Mononuclear cell (primary cell): ENCODE data around the gene SPATS1. TPM values are rescaled to one million over a fixed set of nuclear protein-coding genes. Genes with fewer than 3 reads are reported as not detected.
"Not testable (repeated sequence)": the region's sequence is repeated elsewhere in the genome, so short reads cannot be mapped to it uniquely, and the experiment has no call there.

Source experiments
- H3K27me3 ChIP-seq: 2 replicates; pipeline ENCODE4 v1.6.0; 2011; ENCODE audit warnings: low read length, control low read depth; ENCODE audit not compliant: insufficient read depth
- H3K4me1 ChIP-seq: 2 replicates; pipeline ENCODE4 v1.5.1; 2011; ENCODE audit warnings: mild to moderate bottlenecking, low read length, control low read depth; ENCODE audit not compliant: insufficient read depth
- H3K4me3 ChIP-seq: 2 replicates; pipeline ENCODE4 v1.5.1; 2011; ENCODE audit warnings: mild to moderate bottlenecking, low read length, moderate library complexity
- H3K9me3 ChIP-seq: 2 replicates; pipeline ENCODE4 v1.5.1; 2011; ENCODE audit warnings: low read depth, mild to moderate bottlenecking, control low read depth, low read length
- total RNA-seq: library from RNA; depleted of rRNA; stranded (reverse); fragments of >200 nt; gene quantifications from one replicate; pipeline ENCODE4 v1.2.3, GENCODE V29; 2012

The SPATS1 gene
- total RNA-seq, 1 donor: not detected

- Histone ChIP-seq H3K9me3 (no peaks in the 10 kb centered on the region), H3K4me3 (no peak overlapping the region), H3K27me3 (peaks cover 6% of the 10 kb centered on the region), H3K4me1 (no peaks in the 10 kb centered on the region)
These were observed 7.6 kb downstream of the SPATS1 start for GRCh38 chr6:44349904-44350649.

GRCh38 chr6:44350650-44350994 is 8.2 kb downstream of the SPATS1 start:
- H3K9me3 ChIP-seq, H3K4me3 ChIP-seq, H3K27me3 ChIP-seq, H3K4me1 ChIP-seq: not testable (repeated sequence)

- no peak overlapping the region for H3K4me3 ChIP-seq
- no peaks in the 10 kb centered on the region for H3K9me3 ChIP-seq
- no peaks in the 10 kb centered on the region for H3K4me1 ChIP-seq
- H3K27me3 ChIP-seq: no peaks in the 10 kb centered on the region
These were observed 9.8 kb downstream of the SPATS1 start for GRCh38 chr6:44352259-44352658.

- Histone ChIP-seq H3K4me1 (no peaks in the 10 kb centered on the region), H3K27me3 (no peaks in the 10 kb centered on the region), H3K4me3 (no peak overlapping the region), H3K9me3 (no peaks in the 10 kb centered on the region)
These were observed 10.9 kb downstream of the SPATS1 start for GRCh38 chr6:44353336-44353735.

GRCh38 chr6:44355640-44356039 is 13.2 kb downstream of the SPATS1 start:
- no peaks in the 10 kb centered on the region for H3K9me3 ChIP-seq
- H3K4me1 ChIP-seq: no peaks in the 10 kb centered on the region
- H3K4me3 ChIP-seq: no peak overlapping the region
- H3K27me3 ChIP-seq: peaks cover 3% of the 10 kb centered on the region

- H3K27me3 ChIP-seq: peaks cover 3% of the 10 kb centered on the region
- H3K4me3 ChIP-seq: no peak overlapping the region
- H3K9me3 ChIP-seq: no peaks in the 10 kb centered on the region
These were observed 14.0 kb downstream of the SPATS1 start for GRCh38 chr6:44356487-44356886.

GRCh38 chr6:44359973-44360372 is 17.5 kb downstream of the SPATS1 start:
- Histone ChIP-seq H3K4me1 (no peaks in the 10 kb centered on the region), H3K9me3 (no peaks in the 10 kb centered on the region), H3K4me3 (no peak overlapping the region), H3K27me3 (peaks cover 3% of the 10 kb centered on the region)

More at GRCh38 chr6:44356487-44356886, 14.0 kb downstream of the SPATS1 start:
- no peaks in the 10 kb centered on the region for H3K4me1 ChIP-seq

- no peaks in the 10 kb centered on the region for H3K9me3 ChIP-seq
- no peak overlapping the region for H3K4me3 ChIP-seq
- no peaks in the 10 kb centered on the region for H3K4me1 ChIP-seq
- H3K27me3 ChIP-seq: peaks cover 3% of the 10 kb centered on the region
These were observed 19.5 kb downstream of the SPATS1 start for GRCh38 chr6:44361947-44362346.

- no peaks in the 10 kb centered on the region for H3K4me1 ChIP-seq
- no peaks in the 10 kb centered on the region for H3K9me3 ChIP-seq
- H3K4me3 ChIP-seq: no peak overlapping the region
- peaks cover 6% of the 10 kb centered on the region for H3K27me3 ChIP-seq
These were observed 21.0 kb downstream of the SPATS1 start for GRCh38 chr6:44363377-44363926.

- no peaks in the 10 kb centered on the region for H3K9me3 ChIP-seq
- peaks cover 6% of the 10 kb centered on the region for H3K27me3 ChIP-seq
- no peaks in the 10 kb centered on the region for H3K4me1 ChIP-seq
- H3K4me3 ChIP-seq: no peak overlapping the region
These were observed 24.3 kb downstream of the SPATS1 start for GRCh38 chr6:44366781-44367180.

GRCh38 chr6:44367681-44368080 is 25.2 kb downstream of the SPATS1 start:
- Histone ChIP-seq H3K4me1 (peaks cover 2% of the 10 kb centered on the region), H3K9me3 (no peaks in the 10 kb centered on the region), H3K27me3 (peaks cover 6% of the 10 kb centered on the region), H3K4me3 (no peak overlapping the region)

GRCh38 chr6:44373051-44373450 is 30.6 kb downstream of the SPATS1 start:
- Histone ChIP-seq H3K27me3 (peaks cover 4% of the 10 kb centered on the region), H3K4me3 (no peak overlapping the region), H3K4me1 (peaks cover 7% of the 10 kb centered on the region), H3K9me3 (no peaks in the 10 kb centered on the region)

- Histone ChIP-seq H3K4me1 (peaks cover 7% of the 10 kb centered on the region), H3K27me3 (peaks cover 4% of the 10 kb centered on the region), H3K9me3 (no peaks in the 10 kb centered on the region), H3K4me3 (no peak overlapping the region)
These were observed 31.3 kb downstream of the SPATS1 start for GRCh38 chr6:44373787-44374186.

- no peak overlapping the region for H3K4me3 ChIP-seq
- peaks cover 7% of the 10 kb centered on the region for H3K4me1 ChIP-seq
- peaks cover 4% of the 10 kb centered on the region for H3K27me3 ChIP-seq
- no peaks in the 10 kb centered on the region for H3K9me3 ChIP-seq
These were observed 32.6 kb downstream of the SPATS1 start for GRCh38 chr6:44375071-44375470.

GRCh38 chr6:44377484-44377883 is 35.0 kb downstream of the SPATS1 start:
- Histone ChIP-seq H3K4me3 (no peak overlapping the region), H3K9me3 (no peaks in the 10 kb centered on the region), H3K4me1 (peaks cover 23% of the 10 kb centered on the region), H3K27me3 (no peaks in the 10 kb centered on the region)

- no peak overlapping the region for H3K4me3 ChIP-seq
- no peaks in the 10 kb centered on the region for H3K27me3 ChIP-seq
These were observed 35.5 kb downstream of the SPATS1 start for GRCh38 chr6:44377971-44378370.

More at GRCh38 chr6:44377971-44378370, 35.5 kb downstream of the SPATS1 start:
- no peaks in the 10 kb centered on the region for H3K9me3 ChIP-seq
- peaks cover 18% of the 10 kb centered on the region for H3K4me1 ChIP-seq
